ENCODE data around the gene MLIP.
A peak's percentile ranks its signal among the peaks of the same experiment; 100 is the strongest.

Gene MLIP

GRCh38 chr6:54285595-54285994 lies 174.4 kb downstream of the MLIP start:
- peak; percentile 16 for DNase-seq (ENCODE audit: low spot score)

- peak; percentile 3 for DNase-seq (ENCODE audit: low spot score)
Measured at GRCh38 chr6:54286141-54286540, 174.9 kb downstream of the MLIP start.

- DNase-seq (ENCODE audit: low spot score): no peak
Measured at GRCh38 chr6:54288474-54288873, 177.2 kb downstream of the MLIP start.

- DNase-seq (ENCODE audit: low spot score): no peak
Measured at GRCh38 chr6:54289426-54289825, 178.2 kb downstream of the MLIP start.

- peak; percentile 21 for DNase-seq (ENCODE audit: low spot score)
Measured at GRCh38 chr6:54291146-54291545, 179.9 kb downstream of the MLIP start.

- DNase-seq (ENCODE audit: low spot score): peak; percentile 19
Measured at GRCh38 chr6:54291738-54292137, 180.5 kb downstream of the MLIP start.

- no peak for DNase-seq (ENCODE audit: low spot score)
Measured at GRCh38 chr6:54294965-54295532, 183.8 kb downstream of the MLIP start.

- peak; percentile 52 for DNase-seq (ENCODE audit: low spot score)
Measured at GRCh38 chr6:54299542-54300269, 188.5 kb downstream of the MLIP start.

GRCh38 chr6:54301770-54302169 lies 190.5 kb downstream of the MLIP start:
- DNase-seq (ENCODE audit: low spot score): no peak

GRCh38 chr6:54307439-54307910 lies 196.2 kb downstream of the MLIP start:
- no peak for DNase-seq (ENCODE audit: low spot score)

GRCh38 chr6:54308289-54308985 lies 197.2 kb downstream of the MLIP start, which contains the start of gene TINAG:
Gene TINAG, plus strand, starts transcription at chr6:54308441. Its CDS starts 110 bp downstream, at chr6:54308551.
- DNase-seq (ENCODE audit: low spot score): no peak

GRCh38 chr6:54308986-54309315 lies 197.7 kb downstream of the MLIP start:
- no peak for DNase-seq (ENCODE audit: low spot score)

GRCh38 chr6:54310377-54311152 lies 199.3 kb downstream of the MLIP start:
- no peak for DNase-seq (ENCODE audit: low spot score)

- no peak for DNase-seq (ENCODE audit: low spot score)
Measured at GRCh38 chr6:54315656-54316055, 204.4 kb downstream of the MLIP start.

Data from GM03348 (cell line).